SK-N-SH treated with all-trans-retinoic acid at 6 μM for 48 hours (cell line): ENCODE results near the gene ACVR1B.
"Not testable (repeated sequence)": the region's sequence is repeated elsewhere in the genome, so short reads cannot be mapped to it uniquely, and the experiment has no call there.

Source experiments
- ATAC-seq: fragments of 200-7000 bp; cut with Tn5 transposase; 3 replicates; pipeline ENCODE4 v1.9.1; 2020; ENCODE audit warnings: mild to moderate bottlenecking, moderate library complexity
- BACH2 ChIP-seq: fragments of 250-450 bp; sonication (Bioruptor Pico); IDR thresholded peaks from 2 replicates; pipeline ENCODE4 v1.9.0; 2021; ENCODE audit warnings: mild to moderate bottlenecking, borderline replicate concordance
- OSR1 ChIP-seq: fragments of 250-450 bp; sonication (Bioruptor Pico); IDR thresholded peaks from 2 replicates; pipeline ENCODE4 v1.8.0; 2022; ENCODE audit warnings: moderate library complexity, mild to moderate bottlenecking, inconsistent platforms
- PPARA ChIP-seq: fragments of 250-450 bp; sonication (Bioruptor Pico); IDR thresholded peaks from 2 replicates; pipeline ENCODE4 v1.5.0; 2020; ENCODE audit warnings: mild to moderate bottlenecking, borderline replicate concordance
- RARB ChIP-seq: fragments of 250-450 bp; sonication (Bioruptor Pico); IDR thresholded peaks from 2 replicates; pipeline ENCODE4 v1.8.0; 2021; ENCODE audit warnings: mild to moderate bottlenecking, moderate library complexity
- SNAI2 ChIP-seq: fragments of 250-450 bp; sonication (Bioruptor Pico); IDR thresholded peaks from 2 replicates; pipeline ENCODE4 v1.5.0; 2020; ENCODE audit warnings: mild to moderate bottlenecking, moderate library complexity
- TCF4 ChIP-seq: fragments of 250-450 bp; sonication (Bioruptor Pico); IDR thresholded peaks from 2 replicates; pipeline ENCODE4 v1.8.0; 2021; ENCODE audit warnings: mild to moderate bottlenecking, moderate library complexity, borderline replicate concordance
- TOX ChIP-seq: fragments of 250-450 bp; sonication (Bioruptor Pico); IDR thresholded peaks from 2 replicates; pipeline ENCODE4 v1.8.0; 2021; ENCODE audit warnings: mild to moderate bottlenecking, moderate library complexity, borderline replicate concordance
- ZC3H10 ChIP-seq: fragments of 250-450 bp; sonication (Bioruptor Pico); IDR thresholded peaks from 2 replicates; pipeline ENCODE4 v1.5.1; 2021; ENCODE audit warnings: mild to moderate bottlenecking, moderate library complexity
- ZFP3 ChIP-seq: fragments of 250-450 bp; sonication (Bioruptor Pico); IDR thresholded peaks from 2 replicates; pipeline ENCODE4 v1.5.0; 2020; ENCODE audit warnings: mild to moderate bottlenecking, moderate library complexity
- ZFP30 ChIP-seq: fragments of 450-650 bp; formaldehyde crosslinking; IDR thresholded peaks from 2 replicates; pipeline ENCODE4 v1.5.0; 2022; ENCODE audit warnings: mild to moderate bottlenecking, moderate library complexity
- ZNF565 ChIP-seq: fragments of 450-650 bp; formaldehyde crosslinking; conservative IDR thresholded peaks from 2 replicates; pipeline ENCODE4 v1.5.0; 2020; ENCODE audit warnings: low read depth, mild to moderate bottlenecking, moderate library complexity
- ZNF70 ChIP-seq: fragments of 450-650 bp; formaldehyde crosslinking; IDR thresholded peaks from 2 replicates; pipeline ENCODE4 v1.5.0; 2020; ENCODE audit warnings: mild to moderate bottlenecking, moderate library complexity
- ZNF8 ChIP-seq: fragments of 450-650 bp; formaldehyde crosslinking; IDR thresholded peaks from 2 replicates; pipeline ENCODE4 v1.5.0; 2020; ENCODE audit warnings: mild to moderate bottlenecking, moderate library complexity
- TF ChIP-seq, protein P1 (sequence below): fragments of 250-450 bp; sonication (Bioruptor Pico); IDR thresholded peaks from 2 replicates; pipeline ENCODE4 v1.8.0; 2021; ENCODE audit warnings: low read depth, mild to moderate bottlenecking, moderate library complexity, borderline replicate concordance
- TF ChIP-seq, protein P2 (sequence below): fragments of 250-450 bp; sonication (Bioruptor Pico); IDR thresholded peaks from 2 replicates; pipeline ENCODE4 v1.5.0; 2020; ENCODE audit warnings: mild to moderate bottlenecking, moderate library complexity
- TF ChIP-seq, protein P3 (sequence below): fragments of 250-450 bp; sonication (Bioruptor Pico); IDR thresholded peaks from 2 replicates; pipeline ENCODE4 v1.5.1; 2020; ENCODE audit warnings: low read depth, mild to moderate bottlenecking, moderate library complexity
- TF ChIP-seq, protein P4 (sequence below): fragments of 250-450 bp; sonication (Bioruptor Pico); IDR thresholded peaks from 2 replicates; pipeline ENCODE4 v1.8.0; 2020; ENCODE audit warnings: mild to moderate bottlenecking, moderate library complexity, borderline replicate concordance
- TF ChIP-seq, protein P5 (sequence below): fragments of 250-450 bp; sonication (Bioruptor Pico); IDR thresholded peaks from 2 replicates; pipeline ENCODE4 v1.5.1; 2021; ENCODE audit warnings: mild to moderate bottlenecking, moderate library complexity

ACVR1B gene

DNA sequence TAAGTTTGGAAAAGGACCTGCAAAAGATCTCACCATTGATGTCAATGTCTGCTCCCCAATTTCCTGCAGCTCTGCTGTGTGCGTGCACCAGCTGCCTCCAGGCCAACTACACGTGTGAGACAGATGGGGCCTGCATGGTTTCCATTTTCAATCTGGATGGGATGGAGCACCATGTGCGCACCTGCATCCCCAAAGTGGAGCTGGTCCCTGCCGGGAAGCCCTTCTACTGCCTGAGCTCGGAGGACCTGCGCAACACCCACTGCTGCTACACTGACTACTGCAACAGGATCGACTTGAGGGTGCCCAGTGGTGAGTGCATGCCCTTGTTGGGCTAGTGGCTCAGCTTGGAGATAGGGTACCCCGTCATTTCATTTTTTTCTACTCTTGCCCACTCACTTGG is 23.7 kb downstream of the ACVR1B start:
- TF ChIP-seq SNAI2 (CRISPR knock-in tag): no peak

DNA sequence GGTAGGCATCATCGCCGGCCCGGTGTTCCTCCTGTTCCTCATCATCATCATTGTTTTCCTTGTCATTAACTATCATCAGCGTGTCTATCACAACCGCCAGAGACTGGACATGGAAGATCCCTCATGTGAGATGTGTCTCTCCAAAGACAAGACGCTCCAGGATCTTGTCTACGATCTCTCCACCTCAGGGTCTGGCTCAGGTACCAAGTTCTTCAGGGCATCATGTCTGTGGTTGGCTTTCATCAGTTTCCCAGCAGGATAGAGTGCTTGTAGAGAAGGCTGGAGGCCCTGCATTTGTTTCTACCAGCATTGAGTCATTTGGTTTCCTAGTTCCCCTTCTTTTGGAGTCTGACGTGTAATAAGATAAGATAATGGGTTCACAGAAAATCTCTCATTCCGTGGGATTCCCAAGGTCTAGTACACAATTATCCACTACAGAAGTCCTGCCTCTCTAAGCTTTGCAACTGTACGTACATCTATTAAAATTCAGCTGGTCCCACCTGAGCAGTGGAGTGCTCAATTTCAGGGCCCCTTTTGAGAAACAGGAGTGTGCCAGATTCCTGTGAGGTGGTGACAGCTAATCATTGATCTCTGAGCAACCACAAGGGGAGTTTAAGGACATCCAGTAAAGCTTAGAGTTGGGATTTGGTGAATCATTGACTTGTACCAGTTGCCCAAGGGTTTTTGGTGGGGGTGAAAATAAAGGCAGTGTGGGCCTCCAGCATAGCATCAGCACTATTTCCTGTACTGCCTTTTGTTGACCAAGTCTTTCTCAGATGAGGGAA is 25.1 kb downstream of the ACVR1B start:
- TF ChIP-seq OSR1: no peak
- TF ChIP-seq ZFP3 (CRISPR knock-in tag): no peak
- TF ChIP-seq, protein P1, sequence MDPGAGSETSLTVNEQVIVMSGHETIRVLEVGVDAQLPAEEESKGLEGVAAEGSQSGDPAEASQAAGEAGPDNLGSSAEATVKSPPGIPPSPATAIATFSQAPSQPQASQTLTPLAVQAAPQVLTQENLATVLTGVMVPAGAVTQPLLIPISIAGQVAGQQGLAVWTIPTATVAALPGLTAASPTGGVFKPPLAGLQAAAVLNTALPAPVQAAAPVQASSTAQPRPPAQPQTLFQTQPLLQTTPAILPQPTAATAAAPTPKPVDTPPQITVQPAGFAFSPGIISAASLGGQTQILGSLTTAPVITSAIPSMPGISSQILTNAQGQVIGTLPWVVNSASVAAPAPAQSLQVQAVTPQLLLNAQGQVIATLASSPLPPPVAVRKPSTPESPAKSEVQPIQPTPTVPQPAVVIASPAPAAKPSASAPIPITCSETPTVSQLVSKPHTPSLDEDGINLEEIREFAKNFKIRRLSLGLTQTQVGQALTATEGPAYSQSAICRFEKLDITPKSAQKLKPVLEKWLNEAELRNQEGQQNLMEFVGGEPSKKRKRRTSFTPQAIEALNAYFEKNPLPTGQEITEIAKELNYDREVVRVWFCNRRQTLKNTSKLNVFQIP: no peak
- TF ChIP-seq ZC3H10 (CRISPR knock-in tag): no peak
- TF ChIP-seq, all 23 proteins: peak for 0
- no peak for ATAC-seq

More for the DNA sequence above, 23.7 kb downstream of the ACVR1B start:
- no peak for ATAC-seq

DNA sequence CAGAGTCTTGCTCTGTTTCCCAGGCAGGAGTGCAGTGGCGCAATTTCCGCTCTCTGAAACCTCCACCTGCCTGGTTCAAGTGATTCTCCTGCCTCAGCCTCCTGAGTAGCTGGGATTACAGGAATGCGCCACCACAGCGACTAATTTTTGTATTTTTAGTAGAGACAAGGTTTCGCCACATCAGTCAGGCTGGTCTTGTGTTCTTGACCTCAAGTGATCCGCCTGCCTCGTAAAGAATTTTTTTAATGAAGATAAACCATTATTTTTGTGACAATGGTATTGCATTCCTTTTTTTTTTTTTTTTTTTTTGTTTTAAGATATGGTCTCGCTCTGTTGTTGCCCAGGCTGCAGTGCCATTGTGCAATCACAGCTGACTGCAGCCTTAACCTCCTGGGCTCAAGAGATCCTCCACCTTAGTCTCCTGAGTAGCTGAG is 25.8 kb downstream of the ACVR1B start:
- no peak for TF ChIP-seq ZFP30 (CRISPR knock-in tag)
- TF ChIP-seq, protein P1: no peak
- TF ChIP-seq, protein P2, sequence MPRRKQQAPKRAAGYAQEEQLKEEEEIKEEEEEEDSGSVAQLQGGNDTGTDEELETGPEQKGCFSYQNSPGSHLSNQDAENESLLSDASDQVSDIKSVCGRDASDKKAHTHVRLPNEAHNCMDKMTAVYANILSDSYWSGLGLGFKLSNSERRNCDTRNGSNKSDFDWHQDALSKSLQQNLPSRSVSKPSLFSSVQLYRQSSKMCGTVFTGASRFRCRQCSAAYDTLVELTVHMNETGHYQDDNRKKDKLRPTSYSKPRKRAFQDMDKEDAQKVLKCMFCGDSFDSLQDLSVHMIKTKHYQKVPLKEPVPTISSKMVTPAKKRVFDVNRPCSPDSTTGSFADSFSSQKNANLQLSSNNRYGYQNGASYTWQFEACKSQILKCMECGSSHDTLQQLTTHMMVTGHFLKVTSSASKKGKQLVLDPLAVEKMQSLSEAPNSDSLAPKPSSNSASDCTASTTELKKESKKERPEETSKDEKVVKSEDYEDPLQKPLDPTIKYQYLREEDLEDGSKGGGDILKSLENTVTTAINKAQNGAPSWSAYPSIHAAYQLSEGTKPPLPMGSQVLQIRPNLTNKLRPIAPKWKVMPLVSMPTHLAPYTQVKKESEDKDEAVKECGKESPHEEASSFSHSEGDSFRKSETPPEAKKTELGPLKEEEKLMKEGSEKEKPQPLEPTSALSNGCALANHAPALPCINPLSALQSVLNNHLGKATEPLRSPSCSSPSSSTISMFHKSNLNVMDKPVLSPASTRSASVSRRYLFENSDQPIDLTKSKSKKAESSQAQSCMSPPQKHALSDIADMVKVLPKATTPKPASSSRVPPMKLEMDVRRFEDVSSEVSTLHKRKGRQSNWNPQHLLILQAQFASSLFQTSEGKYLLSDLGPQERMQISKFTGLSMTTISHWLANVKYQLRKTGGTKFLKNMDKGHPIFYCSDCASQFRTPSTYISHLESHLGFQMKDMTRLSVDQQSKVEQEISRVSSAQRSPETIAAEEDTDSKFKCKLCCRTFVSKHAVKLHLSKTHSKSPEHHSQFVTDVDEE (CRISPR knock-in tag): no peak
- TF ChIP-seq ZNF565 (CRISPR knock-in tag): no peak
- no peak for TF ChIP-seq PPARA (CRISPR knock-in tag)
- TF ChIP-seq SNAI2 (CRISPR knock-in tag): no peak
- no peak for TF ChIP-seq RARB (CRISPR knock-in tag)
- no peak for TF ChIP-seq OSR1
- TF ChIP-seq ZNF8: no peak
- no peak for TF ChIP-seq TOX (CRISPR knock-in tag)
- TF ChIP-seq, all 23 proteins: peak for 0
- ATAC-seq: no peak

DNA sequence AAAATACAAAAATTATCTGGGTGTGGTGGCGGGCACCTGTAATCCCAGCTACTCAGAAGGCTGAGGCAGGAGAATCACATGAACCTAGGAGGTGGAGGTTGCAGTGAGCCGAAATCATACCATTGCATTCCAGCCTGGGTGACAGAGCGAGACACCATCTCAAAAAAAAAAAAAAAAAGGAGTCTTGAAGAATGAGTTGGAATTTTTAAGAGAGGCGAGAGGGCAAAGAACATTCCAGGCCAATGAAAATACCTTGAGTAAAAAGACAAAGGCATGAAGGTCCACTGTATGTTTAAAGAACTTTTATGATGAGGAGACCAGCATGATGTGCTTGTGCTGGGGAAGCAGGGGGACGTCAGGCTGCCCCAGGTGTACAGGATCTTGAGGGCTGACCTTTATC is 27.8 kb downstream of the ACVR1B start:
- ATAC-seq: not testable (repeated sequence)

DNA sequence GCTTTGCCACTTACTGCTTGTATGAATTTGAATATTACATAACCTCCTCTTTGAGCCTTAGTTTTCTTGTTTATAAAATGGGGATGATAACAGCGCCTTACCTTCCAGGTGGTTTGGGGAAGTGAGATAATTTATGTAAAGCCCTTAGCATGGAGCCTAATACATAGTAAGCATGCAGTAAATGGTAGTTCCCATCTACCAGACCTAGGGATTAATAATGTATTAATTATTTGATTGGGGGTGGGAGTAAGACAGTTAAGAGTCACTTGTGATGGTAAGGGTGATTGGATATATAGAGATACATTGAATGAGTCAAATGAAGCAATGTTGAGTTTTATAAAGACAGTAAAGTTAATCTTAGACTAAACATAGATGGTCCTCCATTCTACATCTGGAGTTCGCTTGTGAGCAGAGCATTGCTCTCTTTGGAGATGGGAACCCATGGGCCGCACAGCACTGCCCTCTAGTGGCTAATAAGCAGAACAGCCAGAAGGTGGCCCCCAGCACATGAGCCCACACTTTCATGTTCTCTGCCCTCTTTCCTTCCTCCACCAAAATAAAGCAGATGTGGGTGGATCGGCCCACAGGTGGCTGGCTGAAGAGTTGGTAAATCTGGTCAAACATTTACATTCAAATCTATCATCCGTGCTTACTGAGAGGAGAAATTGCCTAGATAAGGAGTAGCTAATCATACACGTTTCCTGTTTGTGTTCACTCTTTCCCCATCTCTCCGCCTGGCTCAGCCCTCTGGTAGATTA is 28.7 kb downstream of the ACVR1B start:
- TF ChIP-seq ZNF8: no peak
- TF ChIP-seq ZC3H10 (CRISPR knock-in tag): no peak
- no peak for TF ChIP-seq ZFP30 (CRISPR knock-in tag)
- TF ChIP-seq, protein P1: no peak
- no peak for TF ChIP-seq TOX (CRISPR knock-in tag)
- TF ChIP-seq ZNF70 (CRISPR knock-in tag): no peak
- ATAC-seq: peak; percentile 99

DNA sequence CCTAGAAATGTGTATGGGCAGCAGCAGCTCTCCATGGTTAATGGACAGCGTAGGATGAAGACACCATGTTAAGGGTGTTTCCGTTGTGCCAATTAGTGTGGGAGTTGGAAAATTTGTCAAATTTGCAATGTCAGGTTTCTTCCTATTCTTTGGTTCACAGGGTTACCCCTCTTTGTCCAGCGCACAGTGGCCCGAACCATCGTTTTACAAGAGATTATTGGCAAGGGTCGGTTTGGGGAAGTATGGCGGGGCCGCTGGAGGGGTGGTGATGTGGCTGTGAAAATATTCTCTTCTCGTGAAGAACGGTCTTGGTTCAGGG is 29.3 kb downstream of the ACVR1B start:
- no peak for ATAC-seq
- TF ChIP-seq BACH2 (no peak), ZNF565 (CRISPR knock-in tag) (no peak), ZFP30 (CRISPR knock-in tag) (no peak), RARB (CRISPR knock-in tag) (no peak), ZC3H10 (CRISPR knock-in tag) (no peak), TOX (CRISPR knock-in tag) (no peak), TCF4 (CRISPR knock-in tag) (no peak)
- TF ChIP-seq, protein P3, sequence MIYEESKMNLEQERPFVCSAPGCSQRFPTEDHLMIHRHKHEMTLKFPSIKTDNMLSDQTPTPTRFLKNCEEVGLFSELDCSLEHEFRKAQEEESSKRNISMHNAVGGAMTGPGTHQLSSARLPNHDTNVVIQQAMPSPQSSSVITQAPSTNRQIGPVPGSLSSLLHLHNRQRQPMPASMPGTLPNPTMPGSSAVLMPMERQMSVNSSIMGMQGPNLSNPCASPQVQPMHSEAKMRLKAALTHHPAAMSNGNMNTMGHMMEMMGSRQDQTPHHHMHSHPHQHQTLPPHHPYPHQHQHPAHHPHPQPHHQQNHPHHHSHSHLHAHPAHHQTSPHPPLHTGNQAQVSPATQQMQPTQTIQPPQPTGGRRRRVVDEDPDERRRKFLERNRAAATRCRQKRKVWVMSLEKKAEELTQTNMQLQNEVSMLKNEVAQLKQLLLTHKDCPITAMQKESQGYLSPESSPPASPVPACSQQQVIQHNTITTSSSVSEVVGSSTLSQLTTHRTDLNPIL: no peak
- TF ChIP-seq, protein P4, sequence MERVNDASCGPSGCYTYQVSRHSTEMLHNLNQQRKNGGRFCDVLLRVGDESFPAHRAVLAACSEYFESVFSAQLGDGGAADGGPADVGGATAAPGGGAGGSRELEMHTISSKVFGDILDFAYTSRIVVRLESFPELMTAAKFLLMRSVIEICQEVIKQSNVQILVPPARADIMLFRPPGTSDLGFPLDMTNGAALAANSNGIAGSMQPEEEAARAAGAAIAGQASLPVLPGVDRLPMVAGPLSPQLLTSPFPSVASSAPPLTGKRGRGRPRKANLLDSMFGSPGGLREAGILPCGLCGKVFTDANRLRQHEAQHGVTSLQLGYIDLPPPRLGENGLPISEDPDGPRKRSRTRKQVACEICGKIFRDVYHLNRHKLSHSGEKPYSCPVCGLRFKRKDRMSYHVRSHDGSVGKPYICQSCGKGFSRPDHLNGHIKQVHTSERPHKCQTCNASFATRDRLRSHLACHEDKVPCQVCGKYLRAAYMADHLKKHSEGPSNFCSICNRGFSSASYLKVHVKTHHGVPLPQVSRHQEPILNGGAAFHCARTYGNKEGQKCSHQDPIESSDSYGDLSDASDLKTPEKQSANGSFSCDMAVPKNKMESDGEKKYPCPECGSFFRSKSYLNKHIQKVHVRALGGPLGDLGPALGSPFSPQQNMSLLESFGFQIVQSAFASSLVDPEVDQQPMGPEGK (CRISPR knock-in tag): no peak
- TF ChIP-seq, protein P5, sequence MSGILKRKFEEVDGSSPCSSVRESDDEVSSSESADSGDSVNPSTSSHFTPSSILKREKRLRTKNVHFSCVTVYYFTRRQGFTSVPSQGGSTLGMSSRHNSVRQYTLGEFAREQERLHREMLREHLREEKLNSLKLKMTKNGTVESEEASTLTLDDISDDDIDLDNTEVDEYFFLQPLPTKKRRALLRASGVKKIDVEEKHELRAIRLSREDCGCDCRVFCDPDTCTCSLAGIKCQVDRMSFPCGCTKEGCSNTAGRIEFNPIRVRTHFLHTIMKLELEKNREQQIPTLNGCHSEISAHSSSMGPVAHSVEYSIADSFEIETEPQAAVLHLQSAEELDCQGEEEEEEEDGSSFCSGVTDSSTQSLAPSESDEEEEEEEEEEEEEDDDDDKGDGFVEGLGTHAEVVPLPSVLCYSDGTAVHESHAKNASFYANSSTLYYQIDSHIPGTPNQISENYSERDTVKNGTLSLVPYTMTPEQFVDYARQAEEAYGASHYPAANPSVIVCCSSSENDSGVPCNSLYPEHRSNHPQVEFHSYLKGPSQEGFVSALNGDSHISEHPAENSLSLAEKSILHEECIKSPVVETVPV (CRISPR knock-in tag): no peak
